Breast epithelium (tissue), 4 donors: ENCODE measurements around the gene VAMP8. TPM values are rescaled to one million over a fixed set of nuclear protein-coding genes. Genes with fewer than 3 reads are reported as not detected.

Experiments used
- DNase-seq, 2 donors: peaks; one replicate each; pipeline ENCODE4 v3.0.0-alpha.2; 2019; ENCODE audit warnings: low spot score in 2 of 2
- H3K27ac ChIP-seq, 2 donors: fragments of 200-600 bp; sonication (generic) in 1 of 2; one replicate each; pipeline ENCODE4 v1.5.1; 2016 to 2019; ENCODE audit warnings: mild to moderate bottlenecking in 1 of 2
- H3K27me3 ChIP-seq, 2 donors: fragments of 200-600 bp; sonication (generic) in 1 of 2; one replicate each; pipeline versions ENCODE4 v1.5.1 to v1.6.0; 2017 to 2019; ENCODE audit warnings: control low read depth in 1 of 2, mild to moderate bottlenecking in 1 of 2
- H3K36me3 ChIP-seq: fragments of 200-600 bp; one replicate; pipeline ENCODE4 v1.5.1; 2019
- H3K4me1 ChIP-seq, 2 donors: fragments of 200-600 bp; sonication (generic); one replicate each; pipeline ENCODE4 v1.5.1; 2016 to 2019; ENCODE audit warnings: control low read depth in 1 of 2
- H3K4me3 ChIP-seq, 3 donors: fragments of 200-600 bp; sonication (generic); 1 replicate in 2 of 3; 2 replicates in 1 of 3; pipeline ENCODE4 v1.5.1; 2016 to 2019; ENCODE audit warnings: mild to moderate bottlenecking in 3 of 3, moderate library complexity in 2 of 3
- H3K9me3 ChIP-seq, 2 donors: fragments of 200-600 bp; sonication (generic) in 1 of 2; one replicate each; pipeline ENCODE4 v1.5.1; 2016 to 2019; ENCODE audit warnings: control low read depth in 1 of 2
- CTCF ChIP-seq, 3 donors: fragments of 450-650 bp; IDR thresholded peaks; one replicate each; pipeline ENCODE4 v1.5.1; 2016 to 2017; ENCODE audit warnings: antibody characterized with exemption in 3 of 3, mild to moderate bottlenecking in 3 of 3, moderate library complexity in 3 of 3
- POLR2A ChIP-seq: fragments of 450-650 bp; IDR thresholded peaks from one replicate; pipeline ENCODE4 v1.6.1; 2016; ENCODE audit warnings: antibody characterized with exemption, mild to moderate bottlenecking, moderate library complexity
- POLR2AphosphoS5 ChIP-seq, 3 donors: sonication (generic); formaldehyde crosslinking; IDR thresholded peaks; one replicate each; pipeline ENCODE4 v1.6.1; 2017; ENCODE audit warnings: antibody characterized with exemption in 3 of 3
- intact Hi-C: fragments of 100-400 bp; cut with DNase I; formaldehyde crosslinking; loops from one replicate; pipeline ENCODE4 v1.15.1; 2023; ENCODE audit warnings: low total_unique reads
- total RNA-seq, 3 donors: library from RNA; depleted of rRNA; stranded (reverse); fragments of >200 nt; gene quantifications; one replicate each; pipeline ENCODE4 v1.1.0, GENCODE V29; 2016

Gene VAMP8
- total RNA-seq, 3 donors from 2014 or later: 23.2 to 127 (median 55.7) TPM

- Histone ChIP-seq H3K4me3 (peak overlapping the region in 1 of 3 donors; percentile 75), H3K27ac (peak overlapping the region; percentile 86 to 89), H3K27me3 (no peaks in the 10 kb centered on the region), H3K9me3 (no peaks in the 10 kb centered on the region), H3K4me1 (peaks cover 9 to 38% of the 10 kb centered on the region in 2 donors), H3K36me3 (no peaks in the 10 kb centered on the region)
- DNase-seq: no peak
- TF ChIP-seq POLR2AphosphoS5 (IDR thresholded peaks at IDR 0.05) (no peak), CTCF (IDR thresholded peaks at IDR 0.05) (no peak), POLR2A (no peak)
- intact Hi-C loops: no loop called here
Observed at GRCh38 chr2:85605406-85606115, 28.2 kb downstream of the VAMP8 start.

- peak overlapping the region in 1 of 3 donors; percentile 75 for H3K4me3 ChIP-seq
- no peaks in the 10 kb centered on the region for H3K27me3 ChIP-seq
- H3K4me1 ChIP-seq: peaks cover 9 to 37% of the 10 kb centered on the region in 2 donors
- TF ChIP-seq CTCF (IDR thresholded peaks at IDR 0.05) (no peak), POLR2A (no peak), POLR2AphosphoS5 (IDR thresholded peaks at IDR 0.05) (no peak)
- H3K9me3 ChIP-seq: no peaks in the 10 kb centered on the region
- no peak for DNase-seq
- peak overlapping the region; percentile 86 to 89 for H3K27ac ChIP-seq
- intact Hi-C loops: no loop called here
- H3K36me3 ChIP-seq: no peaks in the 10 kb centered on the region
Observed at GRCh38 chr2:85606116-85606455, 28.7 kb downstream of the VAMP8 start.

- no peak for DNase-seq
- peaks cover 9 to 34% of the 10 kb centered on the region in 2 donors for H3K4me1 ChIP-seq
- H3K27me3 ChIP-seq: no peaks in the 10 kb centered on the region
- TF ChIP-seq POLR2A (no peak), POLR2AphosphoS5 (IDR thresholded peaks at IDR 0.05) (no peak), CTCF (IDR thresholded peaks at IDR 0.05) (no peak)
- no peaks in the 10 kb centered on the region for H3K9me3 ChIP-seq
- H3K36me3 ChIP-seq: no peaks in the 10 kb centered on the region
- intact Hi-C loops: no loop called here
- no peak overlapping the region for H3K4me3 ChIP-seq
- H3K27ac ChIP-seq: peak overlapping the region; percentile 68 to 77
Observed at GRCh38 chr2:85607268-85608215, 30.2 kb downstream of the VAMP8 start.

GRCh38 chr2:85611217-85611704 is 33.9 kb downstream of the VAMP8 start:
- DNase-seq: no peak
- TF ChIP-seq POLR2A (no peak), CTCF (IDR thresholded peaks at IDR 0.05) (no peak), POLR2AphosphoS5 (IDR thresholded peaks at IDR 0.05) (no peak)
- Histone ChIP-seq H3K27ac (peak overlapping the region; percentile 86 to 94), H3K27me3 (no peaks in the 10 kb centered on the region), H3K9me3 (no peaks in the 10 kb centered on the region), H3K4me3 (peak overlapping the region; percentile 86 to 93 (median 91)), H3K36me3 (no peaks in the 10 kb centered on the region), H3K4me1 (peaks cover 0 to 8% of the 10 kb centered on the region in 2 donors)
- intact Hi-C loops: no loop called here
